Endodermal cell (in vitro differentiated cells): ENCODE measurements around the gene PPP2R2C. TPM values are rescaled to one million over a fixed set of nuclear protein-coding genes. Genes with fewer than 3 reads are reported as not detected.
A peak's percentile ranks its signal among the peaks of the same experiment; 100 is the strongest.

ENCODE experiments used
- DNase-seq: peaks from one replicate; pipeline ENCODE4 v3.0.0-alpha.2; 2017
- H3K27ac ChIP-seq: 2 replicates; pipeline ENCODE4 v1.5.1; 2013; ENCODE audit warnings: mild to moderate bottlenecking, low read depth, low read length, moderate library complexity
- H3K27me3 ChIP-seq: 2 replicates; pipeline ENCODE4 v1.6.1; 2013; ENCODE audit warnings: mild to moderate bottlenecking, low read length, moderate library complexity; ENCODE audit not compliant: insufficient read depth, control insufficient read depth, poor library complexity, severe bottlenecking
- H3K36me3 ChIP-seq: 2 replicates; pipeline ENCODE4 v1.7.0; 2013; ENCODE audit warnings: mild to moderate bottlenecking, low read length, moderate library complexity; ENCODE audit not compliant: control insufficient read depth, insufficient read depth
- H3K4me1 ChIP-seq: one replicate; pipeline ENCODE4 v1.7.0; 2013; ENCODE audit warnings: low read length; ENCODE audit not compliant: control insufficient read depth, insufficient read depth
- H3K4me3 ChIP-seq: 2 replicates; pipeline ENCODE4 v1.5.1; 2013; ENCODE audit warnings: mild to moderate bottlenecking, low read length, moderate library complexity
- H3K9ac ChIP-seq: 2 replicates; pipeline ENCODE4 v1.6.1; 2013; ENCODE audit warnings: mild to moderate bottlenecking, low read length, moderate library complexity; ENCODE audit not compliant: poor library complexity, severe bottlenecking; ENCODE audit errors: extremely low read depth
- H3K9me3 ChIP-seq: 2 replicates; pipeline ENCODE4 v1.6.1; 2013; ENCODE audit warnings: mild to moderate bottlenecking, low read length, moderate library complexity; ENCODE audit not compliant: control insufficient read depth
- H3K27ac Mint-ChIP-seq: 2 replicates; pipeline ENCODE4 v1.8.0; 2020; ENCODE audit warnings: mixed read lengths
- H3K27me3 Mint-ChIP-seq: 2 replicates; pipeline ENCODE4 v1.8.0; 2021; ENCODE audit warnings: mild to moderate bottlenecking, mixed read lengths; ENCODE audit not compliant: insufficient read depth
- H3K36me3 Mint-ChIP-seq: 2 replicates; pipeline ENCODE4 v1.8.0; 2020; ENCODE audit warnings: low read depth, mixed read lengths
- H3K4me1 Mint-ChIP-seq: 2 replicates; pipeline ENCODE4 v1.8.0; 2020; ENCODE audit warnings: mixed read lengths
- H3K4me3 Mint-ChIP-seq: 2 replicates; pipeline ENCODE4 v1.8.0; 2020; ENCODE audit warnings: mild to moderate bottlenecking, moderate library complexity, mixed read lengths
- H3K9me3 Mint-ChIP-seq: 2 replicates; pipeline ENCODE4 v1.8.0; 2020; ENCODE audit warnings: mild to moderate bottlenecking, mixed read lengths
- CTCF ChIP-seq: fragments of 200-600 bp; sonication (generic); conservative IDR thresholded peaks from 2 replicates; pipeline ENCODE4 v1.5.0; 2021; ENCODE audit warnings: antibody characterized with exemption, mild to moderate bottlenecking
- WGBS, 2 experiments: methylation state at CpG; one replicate each; pipeline versions ENCODE4 v1.1.5 to v1.1.7; 2013; ENCODE audit warnings: missing lambda C conversion rate in 2 of 2, mixed read lengths in 1 of 2; ENCODE audit not compliant: insufficient coverage in 1 of 2, insufficient read length in 1 of 2; 5-methylcytosine and 5-hydroxymethylcytosine counted together
- total RNA-seq, 2 donors: library from RNA; stranded (reverse); fragmentation: NEBNext Ultra II Directional in 1 of 2; extraction: Animal tissue kit (Norgen Biotek cat#: 25700) in 1 of 2; gene quantifications; 2 replicates in 1 of 2; 3 replicates in 1 of 2; pipeline ENCODE4 v1.2.1, GENCODE V29; 2021

PPP2R2C gene
- total RNA-seq, 2 donors from 2014 or later = 4.4 to 19.2 TPM

- no peaks in the 10 kb centered on the region for H3K27me3 ChIP-seq
- no peaks in the 10 kb centered on the region for H3K27me3 Mint-ChIP-seq
- H3K36me3 ChIP-seq = no peaks in the 10 kb centered on the region
- no peaks in the 10 kb centered on the region for H3K36me3 Mint-ChIP-seq
- no peaks in the 10 kb centered on the region for H3K9me3 Mint-ChIP-seq
- WGBS, 2 experiments = 93 to 95% methylated on average over 4 to 10 of the region's 10 CpGs
- H3K4me1 Mint-ChIP-seq = no peaks in the 10 kb centered on the region
- no peak overlapping the region for H3K27ac Mint-ChIP-seq
- no peak for DNase-seq
- no peak overlapping the region for H3K27ac ChIP-seq
- no peak overlapping the region for H3K9ac ChIP-seq
- no peaks in the 10 kb centered on the region for H3K4me1 ChIP-seq
- H3K4me3 ChIP-seq = no peak overlapping the region
- no peak for TF ChIP-seq CTCF
- H3K4me3 Mint-ChIP-seq = no peak overlapping the region
- H3K9me3 ChIP-seq = no peaks in the 10 kb centered on the region
These were observed 89.4 kb downstream of the PPP2R2C start for GRCh38 chr4:6383009-6383404.

GRCh38 chr4:6381571-6382123 lies 90.8 kb downstream of the PPP2R2C start:
- 89 to 100% methylated on average over 1 to 4 of the region's 4 CpGs for whole genome bisulfite sequencing, 2 experiments
- Mint-ChIP-seq H3K36me3 (no peaks in the 10 kb centered on the region), H3K4me1 (no peaks in the 10 kb centered on the region), H3K4me3 (no peak overlapping the region), H3K9me3 (no peaks in the 10 kb centered on the region), H3K27me3 (no peaks in the 10 kb centered on the region), H3K27ac (no peak overlapping the region)
- Histone ChIP-seq H3K9ac (no peak overlapping the region), H3K36me3 (no peaks in the 10 kb centered on the region), H3K9me3 (no peaks in the 10 kb centered on the region), H3K27me3 (no peaks in the 10 kb centered on the region), H3K4me3 (no peak overlapping the region), H3K4me1 (no peaks in the 10 kb centered on the region), H3K27ac (no peak overlapping the region)
- DNase-seq = no peak
- TF ChIP-seq CTCF = no peak

- no peaks in the 10 kb centered on the region for H3K9me3 ChIP-seq
- no peaks in the 10 kb centered on the region for H3K36me3 Mint-ChIP-seq
- no peaks in the 10 kb centered on the region for H3K4me1 ChIP-seq
- no peaks in the 10 kb centered on the region for H3K4me1 Mint-ChIP-seq
- H3K4me3 ChIP-seq = no peak overlapping the region
- no peaks in the 10 kb centered on the region for H3K27me3 ChIP-seq
- H3K4me3 Mint-ChIP-seq = no peak overlapping the region
- no peak overlapping the region for H3K27ac Mint-ChIP-seq
- no peak overlapping the region for H3K27ac ChIP-seq
- H3K36me3 ChIP-seq = no peaks in the 10 kb centered on the region
- no peaks in the 10 kb centered on the region for H3K9me3 Mint-ChIP-seq
- no peak for TF ChIP-seq CTCF
- peak; percentile 55 for DNase-seq
- no peaks in the 10 kb centered on the region for H3K27me3 Mint-ChIP-seq
- 85 to 89% methylated on average over 5 to 21 of the region's 21 CpGs for WGBS, 2 experiments
- H3K9ac ChIP-seq = no peak overlapping the region
These were observed 91.5 kb downstream of the PPP2R2C start for GRCh38 chr4:6380746-6381410.
